Measurements from ENCODE around the gene ZNF217.

- TF ChIP-seq CTCF (IDR thresholded peaks at IDR 0.05): no peak
- TF ChIP-seq POLR2A (IDR thresholded peaks at IDR 0.05): no peak
- no peak for TF ChIP-seq POLR2AphosphoS5 (IDR thresholded peaks at IDR 0.05; ENCODE audit: insufficient read depth in 1 of 2, low read depth in 1 of 2)
Observed at GRCh38 chr20:53539516-53539915, 54.1 kb downstream of the ZNF217 start.

Measured in vagina (tissue), 2 donors.